Gastrocnemius medialis (tissue), 4 donors: Measurements from ENCODE around the gene FNDC3B. TPM values are rescaled to one million over a fixed set of nuclear protein-coding genes. Genes with fewer than 3 reads are reported as not detected.

Source experiments
- ATAC-seq, 2 donors: fragments of 150-250 bp; one replicate each; pipeline ENCODE4 v1.9.1; 2016
- DNase-seq, 2 donors: peaks; one replicate each; pipeline ENCODE4 v3.0.0-alpha.2; 2019
- H3K27ac ChIP-seq, 4 donors: fragments of 200-600 bp; sonication (generic); 1 replicate in 1 of 4; 2 replicates in 3 of 4; pipeline ENCODE4 v1.5.1; 2016 to 2018; ENCODE audit warnings: mild to moderate bottlenecking in 2 of 4, moderate library complexity in 1 of 4
- H3K27me3 ChIP-seq, 3 donors: fragments of 200-600 bp; sonication (generic) in 2 of 3; 1 replicate in 1 of 3; 2 replicates in 2 of 3; pipeline versions ENCODE4 v1.5.1 to v1.6.0; 2016 to 2019; ENCODE audit warnings: mild to moderate bottlenecking in 1 of 3, moderate library complexity in 1 of 3
- H3K36me3 ChIP-seq, 2 donors: fragments of 200-600 bp; sonication (generic) in 1 of 2; one replicate each; pipeline ENCODE4 v1.5.1; 2017 to 2018
- H3K4me1 ChIP-seq, 2 donors: fragments of 200-600 bp; sonication (generic) in 1 of 2; one replicate each; pipeline ENCODE4 v1.5.1; 2016 to 2017; ENCODE audit warnings: mild to moderate bottlenecking in 2 of 2
- H3K4me3 ChIP-seq, 4 donors: fragments of 200-600 bp; sonication (generic) in 3 of 4; 1 replicate in 1 of 4; 2 replicates in 3 of 4; pipeline ENCODE4 v1.5.1; 2016 to 2019; ENCODE audit warnings: mild to moderate bottlenecking in 2 of 4
- H3K9me3 ChIP-seq, 3 donors: fragments of 200-600 bp; sonication (generic) in 2 of 3; 1 replicate in 1 of 3; 2 replicates in 2 of 3; pipeline ENCODE4 v1.5.1; 2016 to 2019
- CTCF ChIP-seq, 5 experiments: fragments of 450-650 bp in 3 of 5; fragments of 200-600 bp in 2 of 5; sonication (generic) in 2 of 5; IDR thresholded peaks in 4 of 5; conservative IDR thresholded peaks in 1 of 5; 1 replicate in 4 of 5; 2 replicates in 1 of 5; pipeline ENCODE4 v1.5.1; 2016 to 2019; ENCODE audit warnings: antibody characterized with exemption in 5 of 5, mild to moderate bottlenecking in 3 of 5, moderate library complexity in 3 of 5
- POLR2A ChIP-seq, 2 donors: fragments of 450-650 bp; IDR thresholded peaks; one replicate each; pipeline ENCODE4 v1.6.1; 2017; ENCODE audit warnings: antibody characterized with exemption in 2 of 2, mild to moderate bottlenecking in 2 of 2, moderate library complexity in 2 of 2
- in situ Hi-C, 4 donors: fragments of 200-750 bp; cut with MboI; loops; one replicate each; pipeline versions ENCODE4 v1.15.0 to v1.8.0; 2017; ENCODE audit warnings: low sequenced_read_pairs in 4 of 4
- intact Hi-C: fragments of 100-400 bp; cut with DNase I; formaldehyde crosslinking; loops from one replicate; pipeline ENCODE4 v1.15.1; 2023; ENCODE audit warnings: low total_unique reads
- total RNA-seq, 4 donors: library from RNA; depleted of rRNA; stranded (reverse); fragments of >200 nt; gene quantifications; one replicate each; pipeline versions ENCODE4 v1.1.0 to v1.2.3, GENCODE V29; 2016

The FNDC3B gene
- total RNA-seq, 4 donors from 2014 or later = 42.5 to 110 (median 74.2) TPM

- H3K27ac ChIP-seq = peak overlapping the region; percentile 54 to 64 (median 62)
- H3K4me1 ChIP-seq = peaks cover 61 to 73% of the 10 kb centered on the region in 2 donors
- in situ Hi-C loops (no loop called here), intact Hi-C loops (loop anchor here (2.0 kb wide), 1 partner anchor 34 kb away; no protein-coding TSS in a partner anchor)
- H3K36me3 ChIP-seq = no peaks in the 10 kb centered on the region
- peak overlapping the region in 1 of 4 donors; percentile 27 for H3K4me3 ChIP-seq
- TF ChIP-seq CTCF (IDR thresholded peaks at IDR 0.05 in 4 of 5, conservative IDR thresholded peaks at IDR 0.05 in 1 of 5) = no peak
- no peak for TF ChIP-seq POLR2A (IDR thresholded peaks at IDR 0.05)
- peak; percentile 86 to 87 for ATAC-seq
- H3K9me3 ChIP-seq = no peaks in the 10 kb centered on the region
- H3K27me3 ChIP-seq = no peaks in the 10 kb centered on the region
- DNase-seq = peak; percentile 70 to 72
Measured at GRCh38 chr3:172074586-172074985, 35.2 kb downstream of the FNDC3B start.

GRCh38 chr3:172076212-172076611 lies 36.8 kb downstream of the FNDC3B start:
- H3K36me3 ChIP-seq = no peaks in the 10 kb centered on the region
- intact Hi-C loops = no loop called here
- peak overlapping the region in 1 of 4 donors; percentile 18 for H3K27ac ChIP-seq
- H3K9me3 ChIP-seq = no peaks in the 10 kb centered on the region
- no peak overlapping the region for H3K4me3 ChIP-seq
- in situ Hi-C loops = no loop called here
- no peak for ATAC-seq
- no peak for DNase-seq
- H3K4me1 ChIP-seq = peaks cover 50 to 69% of the 10 kb centered on the region in 2 donors
- no peak for TF ChIP-seq POLR2A (IDR thresholded peaks at IDR 0.05)
- no peak for TF ChIP-seq CTCF (IDR thresholded peaks at IDR 0.05 in 4 of 5, conservative IDR thresholded peaks at IDR 0.05 in 1 of 5)
- H3K27me3 ChIP-seq = no peaks in the 10 kb centered on the region

- no peak for ATAC-seq
- Histone ChIP-seq H3K9me3 (no peaks in the 10 kb centered on the region), H3K36me3 (no peaks in the 10 kb centered on the region), H3K4me3 (no peak overlapping the region), H3K27ac (no peak overlapping the region), H3K27me3 (no peaks in the 10 kb centered on the region), H3K4me1 (peaks cover 50 to 72% of the 10 kb centered on the region in 2 donors)
- TF ChIP-seq CTCF (IDR thresholded peaks at IDR 0.05 in 4 of 5, conservative IDR thresholded peaks at IDR 0.05 in 1 of 5) (no peak), POLR2A (IDR thresholded peaks at IDR 0.05) (no peak)
- intact Hi-C loops (no loop called here), in situ Hi-C loops (no loop called here)
- DNase-seq = no peak
Measured at GRCh38 chr3:172077197-172077757, 37.9 kb downstream of the FNDC3B start.

- TF ChIP-seq CTCF (IDR thresholded peaks at IDR 0.05 in 4 of 5, conservative IDR thresholded peaks at IDR 0.05 in 1 of 5) = no peak
- TF ChIP-seq POLR2A (IDR thresholded peaks at IDR 0.05) = no peak
- intact Hi-C loops = no loop called here
- peaks cover 50 to 76% of the 10 kb centered on the region in 2 donors for H3K4me1 ChIP-seq
Measured at GRCh38 chr3:172078244-172078643, 38.9 kb downstream of the FNDC3B start.

GRCh38 chr3:172078721-172079120 lies 39.3 kb downstream of the FNDC3B start:
- no peak overlapping the region for H3K4me3 ChIP-seq
- peaks cover 47 to 77% of the 10 kb centered on the region in 2 donors for H3K4me1 ChIP-seq
- H3K9me3 ChIP-seq = no peaks in the 10 kb centered on the region
- no peak for DNase-seq
- intact Hi-C loops (no loop called here), in situ Hi-C loops (no loop called here)
- ATAC-seq = no peak
- peak overlapping the region in 1 of 4 donors; percentile 36 for H3K27ac ChIP-seq
- TF ChIP-seq CTCF (IDR thresholded peaks at IDR 0.05 in 4 of 5, conservative IDR thresholded peaks at IDR 0.05 in 1 of 5) = no peak
- H3K36me3 ChIP-seq = no peaks in the 10 kb centered on the region
- no peaks in the 10 kb centered on the region for H3K27me3 ChIP-seq

More at GRCh38 chr3:172078244-172078643, 38.9 kb downstream of the FNDC3B start:
- no peaks in the 10 kb centered on the region for H3K27me3 ChIP-seq
- no peaks in the 10 kb centered on the region for H3K36me3 ChIP-seq
- in situ Hi-C loops = no loop called here
- no peak for ATAC-seq
- no peak overlapping the region for H3K4me3 ChIP-seq
- H3K27ac ChIP-seq = peak overlapping the region in 1 of 4 donors; percentile 10
- no peak for DNase-seq
- no peaks in the 10 kb centered on the region for H3K9me3 ChIP-seq
